Transverse colon (tissue), 3 donors: Measurements from ENCODE around the gene ZNF322.

Source experiments
- POLR2A ChIP-seq: fragments of 450-650 bp; IDR thresholded peaks from one replicate; pipeline ENCODE4 v1.6.1; 2016; ENCODE audit warnings: antibody characterized with exemption, mild to moderate bottlenecking, moderate library complexity
- TF ChIP-seq, protein P1 (sequence below), 5 experiments: fragments of 200-600 bp in 3 of 5; fragments of 450-650 bp in 2 of 5; sonication (generic) in 3 of 5; IDR thresholded peaks; 1 replicate in 2 of 5; 2 replicates in 3 of 5; pipeline ENCODE4 v1.5.1; 2016 to 2017; ENCODE audit warnings: antibody characterized with exemption in 5 of 5, inconsistent platforms in 3 of 5, mild to moderate bottlenecking in 2 of 5, moderate library complexity in 1 of 5

DNA sequence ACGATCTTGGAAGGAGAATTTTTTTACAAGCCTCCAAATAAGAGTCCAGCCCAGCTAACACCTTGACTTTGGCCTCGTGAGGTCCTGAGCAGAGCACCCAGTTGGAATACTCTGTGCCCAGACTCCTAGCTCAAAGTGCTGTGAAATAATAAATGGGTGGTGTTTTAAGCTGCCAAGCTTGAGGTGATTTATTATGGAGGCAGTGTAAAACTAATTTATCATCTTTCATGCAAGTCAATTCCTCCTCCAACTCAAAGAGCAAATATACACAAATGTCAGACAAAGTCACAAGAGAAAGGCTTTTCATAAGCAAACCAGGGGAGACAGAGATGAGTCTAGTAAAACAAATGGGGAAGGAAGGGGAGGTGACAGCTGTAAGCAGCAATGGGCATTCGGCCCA lies 50.1 kb downstream of the ZNF322 start:
- TF ChIP-seq, protein P1, sequence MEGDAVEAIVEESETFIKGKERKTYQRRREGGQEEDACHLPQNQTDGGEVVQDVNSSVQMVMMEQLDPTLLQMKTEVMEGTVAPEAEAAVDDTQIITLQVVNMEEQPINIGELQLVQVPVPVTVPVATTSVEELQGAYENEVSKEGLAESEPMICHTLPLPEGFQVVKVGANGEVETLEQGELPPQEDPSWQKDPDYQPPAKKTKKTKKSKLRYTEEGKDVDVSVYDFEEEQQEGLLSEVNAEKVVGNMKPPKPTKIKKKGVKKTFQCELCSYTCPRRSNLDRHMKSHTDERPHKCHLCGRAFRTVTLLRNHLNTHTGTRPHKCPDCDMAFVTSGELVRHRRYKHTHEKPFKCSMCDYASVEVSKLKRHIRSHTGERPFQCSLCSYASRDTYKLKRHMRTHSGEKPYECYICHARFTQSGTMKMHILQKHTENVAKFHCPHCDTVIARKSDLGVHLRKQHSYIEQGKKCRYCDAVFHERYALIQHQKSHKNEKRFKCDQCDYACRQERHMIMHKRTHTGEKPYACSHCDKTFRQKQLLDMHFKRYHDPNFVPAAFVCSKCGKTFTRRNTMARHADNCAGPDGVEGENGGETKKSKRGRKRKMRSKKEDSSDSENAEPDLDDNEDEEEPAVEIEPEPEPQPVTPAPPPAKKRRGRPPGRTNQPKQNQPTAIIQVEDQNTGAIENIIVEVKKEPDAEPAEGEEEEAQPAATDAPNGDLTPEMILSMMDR (IDR thresholded peaks at IDR 0.05) = no peak
- TF ChIP-seq POLR2A = no peak
